Natural killer cell treated with Interleukin-12 subunit alpha and Interleukin-12 subunit beta and Interleukin-15 and Interleukin-18, amount 100 ng/mL, for 72 hours (primary cell): ENCODE measurements around the gene GPD2. TPM values are rescaled to one million over a fixed set of nuclear protein-coding genes. Genes with fewer than 3 reads are reported as not detected.

Experiments
- ATAC-seq, 2 donors: fragments of 150-1000 bp; cut with Tn5 transposase in 1 of 2; sonication (Bioruptor Pico), chemical (Tn5 transposase) in 1 of 2; 2 replicates each; pipeline ENCODE4 v1.10.0; 2021
- DNase-seq: peaks from one replicate; pipeline ENCODE4 v3.0.0; 2022; ENCODE audit warnings: low spot score
- H3K27ac Mint-ChIP-seq, 2 donors: 1 replicate in 1 of 2; 2 replicates in 1 of 2; pipeline ENCODE4 v1.8.0; 2022; ENCODE audit warnings: mixed read lengths in 2 of 2, mild to moderate bottlenecking in 1 of 2, moderate library complexity in 1 of 2
- H3K27me3 Mint-ChIP-seq, 2 donors: 1 replicate in 1 of 2; 2 replicates in 1 of 2; pipeline ENCODE4 v1.8.0; 2022; ENCODE audit warnings: mixed read lengths in 2 of 2
- H3K36me3 Mint-ChIP-seq: one replicate; pipeline ENCODE4 v1.8.0; 2022; ENCODE audit warnings: mixed read lengths
- H3K4me1 Mint-ChIP-seq, 2 donors: 1 replicate in 1 of 2; 2 replicates in 1 of 2; pipeline ENCODE4 v1.8.0; 2022; ENCODE audit warnings: low read depth in 2 of 2, mixed read lengths in 2 of 2, mild to moderate bottlenecking in 1 of 2
- H3K4me3 Mint-ChIP-seq: one replicate; pipeline ENCODE4 v1.8.0; 2022; ENCODE audit warnings: mixed read lengths
- H3K9me3 Mint-ChIP-seq: 2 replicates; pipeline ENCODE4 v1.8.0; 2022; ENCODE audit warnings: mixed read lengths
- total RNA-seq, 2 donors: library from RNA; stranded (reverse); gene quantifications; one replicate each; pipeline ENCODE4 v1.2.3, GENCODE V29; 2022

Gene GPD2
- total RNA-seq, 2 donors from 2014 or later = 25.7 to 34.1 TPM

DNA sequence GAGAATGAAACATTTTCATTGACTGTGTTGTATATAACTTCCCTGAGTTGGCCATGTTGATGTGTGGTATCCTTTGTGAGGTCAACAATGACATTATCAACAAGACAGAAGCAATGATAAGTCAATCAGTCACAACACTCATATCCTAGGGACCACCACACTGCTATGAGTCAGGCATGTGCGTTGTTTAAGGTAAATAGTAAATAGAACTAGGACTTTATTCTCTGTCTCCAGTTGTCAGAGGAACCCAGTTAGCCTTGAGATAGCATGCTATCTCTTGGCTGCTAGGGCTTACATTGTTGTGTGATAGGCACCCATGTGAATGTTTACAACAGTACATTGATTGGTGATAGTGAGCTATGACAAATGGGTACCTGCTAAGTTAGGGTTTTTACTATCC lies 37.3 kb downstream of the GPD2 start:
- Mint-ChIP-seq H3K27me3 (no peaks in the 10 kb centered on the region), H3K9me3 (no peaks in the 10 kb centered on the region), H3K4me3 (peak overlapping the region; percentile 22), H3K36me3 (no peaks in the 10 kb centered on the region), H3K27ac (peak overlapping the region; percentile 41 to 58), H3K4me1 (peaks cover 47 to 75% of the 10 kb centered on the region in 2 donors)
- ATAC-seq = peak in 1 of 2 donors; percentile 45
- DNase-seq = no peak

DNA sequence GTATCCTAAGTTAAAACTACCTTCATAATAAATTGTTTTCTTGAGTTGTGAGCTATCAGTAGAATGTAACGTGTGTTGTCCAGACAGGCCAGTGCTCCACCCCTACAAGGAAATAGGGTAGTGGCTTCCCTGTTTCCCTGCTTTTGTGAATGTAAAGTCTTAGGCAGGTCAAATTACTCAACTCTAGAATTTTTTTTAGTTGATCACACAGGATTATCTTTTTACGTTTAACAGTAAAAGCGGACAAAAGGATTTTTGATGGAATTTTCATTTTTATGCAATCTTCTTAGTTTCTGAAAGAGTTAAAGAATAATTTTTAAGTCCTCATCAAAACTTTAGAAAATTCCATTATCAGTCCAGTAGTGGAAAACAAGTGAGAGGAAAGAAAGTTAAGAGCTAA lies 38.2 kb downstream of the GPD2 start:
- no peak overlapping the region for H3K4me3 Mint-ChIP-seq
- no peak for DNase-seq
- ATAC-seq = no peak
- no peak overlapping the region for H3K27ac Mint-ChIP-seq
- no peaks in the 10 kb centered on the region for H3K27me3 Mint-ChIP-seq
- H3K36me3 Mint-ChIP-seq = no peaks in the 10 kb centered on the region
- H3K9me3 Mint-ChIP-seq = no peaks in the 10 kb centered on the region
- peaks cover 48 to 71% of the 10 kb centered on the region in 2 donors for H3K4me1 Mint-ChIP-seq

DNA sequence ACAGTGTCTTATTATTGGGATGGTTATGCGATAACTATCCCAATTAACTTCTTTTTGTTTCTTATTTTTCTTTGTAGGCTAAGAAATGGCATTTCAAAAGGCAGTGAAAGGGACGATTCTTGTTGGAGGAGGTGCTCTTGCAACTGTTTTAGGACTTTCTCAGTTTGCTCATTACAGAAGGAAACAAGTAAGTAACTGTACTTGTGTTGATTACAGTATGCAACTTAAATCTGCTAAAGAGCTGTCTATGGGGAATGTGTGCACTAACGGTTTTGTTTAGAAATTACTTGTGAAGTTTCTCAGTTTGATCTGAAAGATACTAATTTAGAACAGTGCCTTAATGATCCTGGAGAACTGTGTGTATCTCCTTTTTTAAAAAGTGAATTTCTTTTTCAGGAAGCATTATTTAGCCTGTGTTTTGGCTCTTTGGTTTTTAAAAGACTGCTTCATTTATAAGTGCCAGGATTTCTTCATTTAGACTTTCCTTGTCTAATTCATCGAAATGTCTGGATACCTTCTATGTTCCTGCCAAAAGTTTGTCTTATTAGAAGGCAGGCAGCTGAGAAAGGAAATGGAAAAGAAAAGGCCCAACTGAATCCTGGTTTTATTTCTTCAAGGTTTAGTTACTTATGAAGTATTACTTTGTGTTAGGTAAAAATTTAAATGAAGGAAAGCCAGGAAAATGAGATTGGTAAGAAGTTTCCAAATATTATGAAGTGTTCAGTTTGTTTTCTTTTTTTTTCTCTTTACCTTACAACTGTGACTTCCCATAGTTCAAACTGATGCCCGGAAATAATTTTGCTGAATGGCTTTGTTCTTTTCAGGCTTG lies 40.1 kb downstream of the GPD2 start:
- Mint-ChIP-seq H3K9me3 (peaks cover 3% of the 10 kb centered on the region), H3K27ac (peak overlapping the region; percentile 74 to 86), H3K4me3 (peak overlapping the region; percentile 79), H3K36me3 (no peaks in the 10 kb centered on the region), H3K27me3 (no peaks in the 10 kb centered on the region), H3K4me1 (peaks cover 52 to 68% of the 10 kb centered on the region in 2 donors)
- peak in 1 of 2 donors; percentile 56 for ATAC-seq
- no peak for DNase-seq

DNA sequence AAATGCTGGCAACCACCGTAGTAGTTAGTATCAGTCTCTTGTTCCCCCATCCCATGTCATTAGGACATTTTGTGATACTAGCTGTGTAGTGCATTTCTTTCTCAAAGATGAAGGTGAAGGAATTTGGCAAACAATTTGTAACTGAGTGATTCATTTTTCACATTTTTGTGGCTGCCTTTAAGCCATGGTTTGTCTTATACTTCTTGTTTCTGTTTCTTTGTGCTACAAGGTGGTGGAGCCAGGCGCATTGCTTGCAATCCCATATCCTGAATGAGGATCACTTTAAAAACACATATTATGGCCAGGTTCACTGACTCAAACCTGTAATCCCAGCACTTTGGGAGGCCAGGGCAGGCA lies 40.6 kb downstream of the GPD2 start:
- ATAC-seq (peak; percentile 60 to 71), DNase-seq (no peak)
- peak overlapping the region; percentile 74 to 86 for H3K27ac Mint-ChIP-seq
- peaks cover 50 to 62% of the 10 kb centered on the region in 2 donors for H3K4me1 Mint-ChIP-seq
- no peaks in the 10 kb centered on the region for H3K27me3 Mint-ChIP-seq
- no peaks in the 10 kb centered on the region for H3K36me3 Mint-ChIP-seq
- peaks cover 3% of the 10 kb centered on the region for H3K9me3 Mint-ChIP-seq
- peak overlapping the region; percentile 79 for H3K4me3 Mint-ChIP-seq

DNA sequence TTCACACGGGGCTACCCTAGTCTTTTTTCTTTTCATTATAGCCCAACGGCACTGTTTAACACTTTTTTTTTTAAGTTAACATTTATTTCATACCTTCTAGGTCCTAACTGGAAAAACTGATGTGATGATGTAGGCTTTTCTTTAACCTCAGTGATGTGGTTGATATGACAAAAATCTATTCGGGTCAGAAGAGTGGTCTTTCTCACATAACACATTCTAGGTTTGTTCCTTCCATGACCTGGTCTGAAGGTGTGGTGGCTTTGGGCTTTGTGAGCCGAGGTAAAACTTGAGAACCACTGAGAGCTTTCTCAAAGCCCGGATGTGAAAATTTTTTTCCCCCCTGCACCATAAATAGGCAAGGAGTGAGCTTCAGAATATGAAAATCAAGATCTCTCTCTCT lies 44.2 kb downstream of the GPD2 start:
- Mint-ChIP-seq H3K9me3 (peaks cover 3% of the 10 kb centered on the region), H3K27me3 (no peaks in the 10 kb centered on the region), H3K36me3 (no peaks in the 10 kb centered on the region), H3K27ac (peak overlapping the region; percentile 13 to 76), H3K4me1 (peaks cover 49 to 61% of the 10 kb centered on the region in 2 donors), H3K4me3 (peak overlapping the region; percentile 24)
- no peak for DNase-seq
- peak; percentile 65 for ATAC-seq

DNA sequence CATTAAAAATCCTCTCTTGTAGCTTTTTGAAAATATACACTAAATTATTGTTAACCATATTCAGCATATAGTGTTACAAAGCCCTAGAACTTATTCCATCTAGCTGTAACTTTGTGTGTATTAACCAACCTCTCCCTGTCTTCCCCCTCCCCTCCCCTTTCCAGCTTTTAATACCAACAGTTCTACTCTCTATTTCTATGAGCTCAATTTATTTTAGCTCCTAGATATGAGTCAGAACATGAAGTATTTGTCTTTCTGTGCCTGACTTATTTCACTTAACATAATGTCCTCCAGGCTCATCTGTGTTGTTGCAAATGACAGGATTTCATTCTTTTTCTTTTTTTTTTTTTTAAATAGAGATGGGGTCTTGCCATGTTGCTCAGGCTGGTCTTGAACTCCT lies 45.1 kb downstream of the GPD2 start:
- H3K9me3 Mint-ChIP-seq = peaks cover 3% of the 10 kb centered on the region
- H3K27ac Mint-ChIP-seq = peak overlapping the region in 1 of 2 donors; percentile 76
- ATAC-seq = no peak
- H3K27me3 Mint-ChIP-seq = no peaks in the 10 kb centered on the region
- DNase-seq = no peak
- H3K4me1 Mint-ChIP-seq = peaks cover 47 to 60% of the 10 kb centered on the region in 2 donors
- H3K36me3 Mint-ChIP-seq = no peaks in the 10 kb centered on the region
- no peak overlapping the region for H3K4me3 Mint-ChIP-seq

DNA sequence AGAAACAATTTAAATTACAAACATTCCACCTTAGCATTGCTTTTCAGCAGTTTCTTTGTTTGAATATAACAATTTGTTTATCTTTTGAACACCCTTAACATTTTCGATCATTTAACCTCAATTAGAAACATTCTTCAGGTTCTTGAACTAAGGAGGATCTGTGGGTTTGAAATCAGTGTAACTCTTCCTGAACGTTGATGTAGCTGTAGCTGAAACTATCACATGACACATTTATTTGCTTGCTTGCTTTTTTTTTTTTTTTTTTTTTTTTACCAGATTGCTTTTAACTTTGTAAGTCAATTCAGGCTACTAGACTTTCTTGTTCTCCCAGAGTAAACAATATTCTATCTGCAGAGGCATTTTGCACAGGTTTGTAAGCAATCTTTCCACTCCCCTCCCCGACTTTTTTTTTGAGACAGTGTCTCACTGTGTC lies 47.6 kb downstream of the GPD2 start:
- peaks cover 3% of the 10 kb centered on the region for H3K9me3 Mint-ChIP-seq
- H3K27me3 Mint-ChIP-seq = no peaks in the 10 kb centered on the region
- no peak overlapping the region for H3K27ac Mint-ChIP-seq
- no peaks in the 10 kb centered on the region for H3K36me3 Mint-ChIP-seq
- DNase-seq = no peak
- peaks cover 39 to 52% of the 10 kb centered on the region in 2 donors for H3K4me1 Mint-ChIP-seq
- no peak for ATAC-seq
- no peak overlapping the region for H3K4me3 Mint-ChIP-seq

DNA sequence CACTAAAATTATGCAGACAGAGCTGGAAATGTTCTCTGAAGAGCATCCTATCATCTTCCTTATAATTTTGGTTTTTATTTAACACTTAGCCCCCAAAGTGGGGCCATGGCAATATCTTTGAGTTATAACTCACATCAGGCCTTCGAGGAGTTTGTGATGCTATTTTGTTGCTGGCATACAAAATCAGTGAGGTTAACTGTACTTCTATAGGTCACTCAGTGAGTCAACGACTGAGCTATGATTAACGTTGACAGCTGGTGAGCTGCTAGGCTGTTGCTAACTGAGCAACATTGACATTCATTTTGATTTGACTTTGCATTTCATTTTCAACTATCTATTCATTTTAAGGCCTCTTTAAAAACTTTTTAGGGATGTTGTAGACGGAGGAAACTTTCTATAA lies 50.0 kb downstream of the GPD2 start:
- Mint-ChIP-seq H3K9me3 (no peaks in the 10 kb centered on the region), H3K4me1 (peaks cover 40 to 57% of the 10 kb centered on the region in 2 donors), H3K27ac (no peak overlapping the region), H3K36me3 (no peaks in the 10 kb centered on the region), H3K27me3 (no peaks in the 10 kb centered on the region), H3K4me3 (no peak overlapping the region)
- no peak for ATAC-seq
- no peak for DNase-seq

DNA sequence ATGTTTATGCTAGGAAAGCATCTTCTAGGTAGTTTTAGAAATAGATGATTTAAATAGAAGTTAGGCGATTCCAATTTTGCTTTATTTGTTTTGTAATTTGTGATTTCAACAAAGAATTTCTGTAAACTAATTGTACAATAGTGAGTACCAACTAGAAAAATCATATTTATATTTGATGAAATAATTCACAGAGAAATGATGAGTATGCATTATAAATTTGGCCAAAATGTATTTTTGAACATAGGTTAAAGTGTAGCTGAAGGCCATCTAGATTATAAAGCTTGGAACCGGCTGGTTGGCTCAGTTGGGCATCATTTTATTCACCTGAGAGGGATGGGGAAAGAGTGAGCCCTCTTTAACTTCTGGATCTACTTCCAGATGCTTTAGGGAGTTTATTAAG lies 50.4 kb downstream of the GPD2 start:
- peaks cover 42 to 58% of the 10 kb centered on the region in 2 donors for H3K4me1 Mint-ChIP-seq
- H3K36me3 Mint-ChIP-seq = no peaks in the 10 kb centered on the region
- H3K27ac Mint-ChIP-seq = no peak overlapping the region
- no peaks in the 10 kb centered on the region for H3K9me3 Mint-ChIP-seq
- ATAC-seq (no peak), DNase-seq (no peak)
- H3K4me3 Mint-ChIP-seq = no peak overlapping the region
- no peaks in the 10 kb centered on the region for H3K27me3 Mint-ChIP-seq

DNA sequence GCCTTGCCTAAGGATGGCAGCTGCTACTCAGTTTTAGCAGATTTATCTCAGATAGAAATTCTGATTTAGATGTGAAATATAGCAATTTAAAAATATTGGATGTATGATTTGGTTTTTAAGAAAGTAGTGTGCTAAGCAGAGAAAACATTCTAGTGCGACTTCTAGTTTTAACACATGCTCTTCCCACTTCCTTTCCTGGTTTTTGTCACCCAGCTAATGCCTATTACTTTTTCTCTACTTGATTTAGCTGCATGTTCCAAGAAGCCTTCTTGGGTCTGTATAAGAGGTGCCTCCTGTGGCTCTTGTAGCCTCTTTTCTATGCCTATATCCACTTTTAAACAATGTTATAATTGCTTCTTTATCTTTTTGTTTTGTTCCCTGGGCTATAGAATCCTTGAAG lies 53.0 kb downstream of the GPD2 start:
- peaks cover 6% of the 10 kb centered on the region for H3K36me3 Mint-ChIP-seq
- H3K4me1 Mint-ChIP-seq = peaks cover 42 to 63% of the 10 kb centered on the region in 2 donors
- DNase-seq = no peak
- peak overlapping the region; percentile 48 for H3K4me3 Mint-ChIP-seq
- H3K27me3 Mint-ChIP-seq = no peaks in the 10 kb centered on the region
- H3K9me3 Mint-ChIP-seq = no peaks in the 10 kb centered on the region
- ATAC-seq = no peak
- H3K27ac Mint-ChIP-seq = peak overlapping the region; percentile 80 to 83

DNA sequence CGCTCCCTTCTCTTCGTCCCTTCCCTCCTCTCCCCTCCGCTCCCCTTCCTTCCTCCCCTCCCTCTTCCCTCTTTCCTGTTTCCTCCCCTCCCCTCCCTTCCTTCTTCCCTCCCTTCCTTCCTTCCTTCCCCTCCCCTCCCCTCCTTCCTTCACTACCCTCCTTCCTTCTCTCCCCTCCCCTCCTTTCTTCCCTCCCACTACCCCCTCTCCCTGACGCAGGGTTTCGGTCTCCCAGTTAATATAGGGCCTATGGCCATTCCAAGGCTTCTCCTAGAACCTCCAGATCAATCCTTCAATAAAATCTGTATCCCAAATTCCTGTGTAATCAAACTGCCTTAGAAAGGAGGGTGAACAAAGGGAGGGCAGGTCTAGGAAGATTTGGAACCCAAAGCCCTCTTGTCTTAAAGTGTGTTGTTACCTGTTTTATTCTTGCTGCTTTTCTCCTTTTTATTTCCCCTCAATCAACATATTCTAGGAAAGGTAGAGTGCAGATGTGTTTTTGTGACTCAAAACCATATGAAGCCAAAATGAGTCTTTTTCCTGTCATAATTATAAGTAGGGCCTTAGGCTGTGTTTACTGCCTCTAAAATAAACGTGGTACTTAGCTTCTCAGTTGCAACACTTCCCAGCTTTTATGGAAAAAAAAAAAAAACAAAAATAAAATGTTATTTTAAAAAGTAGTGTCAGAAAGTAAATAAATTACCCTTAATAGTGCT lies 53.7 kb downstream of the GPD2 start:
- H3K36me3 Mint-ChIP-seq = peaks cover 6% of the 10 kb centered on the region
- peak in 1 of 2 donors; percentile 72 for ATAC-seq
- H3K27me3 Mint-ChIP-seq = no peaks in the 10 kb centered on the region
- no peak for DNase-seq
- H3K4me3 Mint-ChIP-seq = peak overlapping the region; percentile 82
- peaks cover 39 to 59% of the 10 kb centered on the region in 2 donors for H3K4me1 Mint-ChIP-seq
- H3K27ac Mint-ChIP-seq = peak overlapping the region; percentile 80 to 83
- no peaks in the 10 kb centered on the region for H3K9me3 Mint-ChIP-seq

DNA sequence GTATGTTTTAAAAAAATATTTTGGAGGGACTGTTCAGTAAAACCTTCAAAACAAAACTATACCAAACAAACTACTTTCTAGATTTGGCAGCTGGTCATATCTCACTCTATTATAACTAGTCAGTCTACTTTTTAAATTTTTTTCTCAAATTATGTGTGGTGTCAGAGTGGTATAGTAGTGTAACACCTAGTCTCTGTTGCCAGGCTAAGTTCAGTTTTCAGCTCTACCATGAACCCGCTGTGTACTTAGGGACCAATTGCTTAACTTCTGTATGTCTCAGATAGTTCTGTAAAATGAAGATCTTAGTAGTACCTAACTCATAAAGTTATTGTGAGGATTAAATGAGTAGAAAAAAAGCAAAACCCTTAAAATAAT lies 54.3 kb downstream of the GPD2 start:
- DNase-seq = no peak
- Mint-ChIP-seq H3K9me3 (no peaks in the 10 kb centered on the region), H3K4me3 (peak overlapping the region; percentile 46), H3K27me3 (no peaks in the 10 kb centered on the region), H3K27ac (peak overlapping the region; percentile 80 to 83), H3K4me1 (peaks cover 39 to 54% of the 10 kb centered on the region in 2 donors), H3K36me3 (peaks cover 6% of the 10 kb centered on the region)
- ATAC-seq = peak; percentile 67 to 84

DNA sequence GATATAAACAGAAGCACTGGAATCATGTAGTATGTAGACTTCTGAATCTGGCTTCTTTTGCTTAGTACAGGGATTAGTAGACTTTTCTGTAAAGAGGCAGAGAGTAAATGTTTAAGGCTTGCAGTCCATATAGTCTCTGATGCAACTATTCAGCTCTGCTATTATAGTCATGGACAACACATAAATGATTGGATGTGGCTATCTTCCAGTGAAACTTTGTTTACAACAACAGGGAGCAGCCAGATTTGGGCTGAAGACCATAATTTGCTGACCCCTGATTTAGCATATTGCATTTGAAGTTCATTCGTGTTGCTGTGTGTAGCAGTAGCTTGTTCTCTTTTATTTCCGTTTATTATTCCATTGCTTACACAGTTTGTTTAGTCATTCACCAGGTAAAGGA lies 55.0 kb downstream of the GPD2 start:
- DNase-seq (no peak), ATAC-seq (no peak)
- H3K27ac Mint-ChIP-seq = peak overlapping the region; percentile 24 to 53
- peaks cover 38 to 49% of the 10 kb centered on the region in 2 donors for H3K4me1 Mint-ChIP-seq
- no peaks in the 10 kb centered on the region for H3K27me3 Mint-ChIP-seq
- H3K4me3 Mint-ChIP-seq = no peak overlapping the region
- H3K9me3 Mint-ChIP-seq = no peaks in the 10 kb centered on the region
- H3K36me3 Mint-ChIP-seq = peaks cover 6% of the 10 kb centered on the region

DNA sequence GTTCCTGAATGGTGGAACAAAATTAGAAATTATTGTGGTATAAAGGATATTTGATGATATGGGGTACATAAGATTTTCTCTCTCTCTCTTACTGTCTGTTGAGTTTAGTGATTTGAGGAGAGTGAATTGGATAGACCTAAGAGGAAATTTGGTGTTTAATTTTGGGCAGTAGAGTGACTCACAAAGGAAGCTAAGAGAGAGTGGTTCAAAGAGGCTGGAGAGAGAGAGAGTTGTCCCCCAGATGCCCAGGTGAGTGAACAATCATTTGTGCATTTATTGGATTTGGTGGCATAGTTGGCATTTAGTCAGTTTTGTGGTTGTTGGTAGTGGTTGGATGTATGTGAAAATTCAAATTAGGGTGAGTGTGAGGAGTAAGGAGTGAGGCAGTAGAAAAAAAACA lies 56.8 kb downstream of the GPD2 start:
- no peak for DNase-seq
- Mint-ChIP-seq H3K27ac (peak overlapping the region in 1 of 2 donors; percentile 5), H3K4me1 (peaks cover 32 to 44% of the 10 kb centered on the region in 2 donors), H3K9me3 (no peaks in the 10 kb centered on the region), H3K36me3 (peaks cover 6% of the 10 kb centered on the region), H3K4me3 (peak overlapping the region; percentile 40), H3K27me3 (no peaks in the 10 kb centered on the region)
- ATAC-seq = no peak
